EL (cell line): Measurements from ENCODE around the gene HCN4.

Source experiments
- DNase-seq: peaks from one replicate; pipeline ENCODE4 v3.0.0-alpha.2; 2016

HCN4 gene

GRCh38 chr15:73378089-73378488 lies 9.3 kb upstream of the HCN4 start:
- DNase-seq: no peak

DNA sequence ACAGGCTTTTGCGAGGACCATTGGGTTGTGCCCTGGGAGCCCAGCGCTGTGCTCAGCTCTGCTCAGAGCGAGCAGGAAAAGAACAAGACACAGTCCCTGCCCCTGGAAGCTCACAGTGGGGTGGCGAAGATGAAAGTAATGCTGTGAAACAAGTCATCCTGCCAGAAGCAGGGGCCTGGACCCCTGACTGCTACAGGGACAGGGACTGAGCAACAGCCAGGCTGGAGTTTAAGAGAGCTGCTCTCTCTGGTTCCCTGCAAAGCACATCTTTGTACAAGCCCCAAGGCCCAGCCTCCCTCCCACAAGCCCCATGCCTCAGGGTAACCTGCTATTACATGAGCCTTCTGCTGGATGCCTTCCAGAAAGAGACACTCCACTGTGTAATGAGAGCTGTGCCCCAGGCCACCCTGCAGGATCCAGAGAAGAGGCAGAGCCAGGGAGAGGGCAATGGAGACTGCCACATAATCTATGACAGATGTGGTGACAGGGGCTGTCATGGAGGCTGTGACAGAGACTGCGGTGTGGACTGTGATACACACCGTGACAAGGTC lies 7.1 kb upstream of the HCN4 start:
- DNase-seq: no peak

GRCh38 chr15:73375012-73375411 lies 6.3 kb upstream of the HCN4 start:
- DNase-seq: no peak

DNA sequence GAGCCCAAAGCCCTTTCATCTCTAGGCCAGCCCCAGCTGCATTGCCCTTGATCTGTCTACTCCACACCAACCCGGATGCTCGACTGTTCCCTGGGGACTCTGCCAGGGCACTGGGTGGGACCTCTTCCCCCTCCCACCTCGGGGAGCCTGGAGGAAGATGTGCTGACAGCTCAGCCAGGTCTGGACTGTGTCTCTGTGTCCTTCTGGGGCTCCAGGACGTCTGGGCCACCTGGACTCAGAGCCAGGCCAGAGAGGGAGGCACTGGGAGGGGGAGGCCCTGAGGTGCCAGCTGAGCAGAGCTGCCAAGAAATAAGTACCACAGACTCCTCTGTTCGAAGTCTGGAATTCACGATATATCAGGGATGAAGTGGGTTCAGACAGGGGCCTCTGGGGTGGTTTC lies 5.8 kb upstream of the HCN4 start:
- no peak for DNase-seq

GRCh38 chr15:73373221-73373620 lies 4.5 kb upstream of the HCN4 start:
- no peak for DNase-seq

- DNase-seq: no peak
Measured at GRCh38 chr15:73371812-73372211, 3.1 kb upstream of the HCN4 start.

DNA sequence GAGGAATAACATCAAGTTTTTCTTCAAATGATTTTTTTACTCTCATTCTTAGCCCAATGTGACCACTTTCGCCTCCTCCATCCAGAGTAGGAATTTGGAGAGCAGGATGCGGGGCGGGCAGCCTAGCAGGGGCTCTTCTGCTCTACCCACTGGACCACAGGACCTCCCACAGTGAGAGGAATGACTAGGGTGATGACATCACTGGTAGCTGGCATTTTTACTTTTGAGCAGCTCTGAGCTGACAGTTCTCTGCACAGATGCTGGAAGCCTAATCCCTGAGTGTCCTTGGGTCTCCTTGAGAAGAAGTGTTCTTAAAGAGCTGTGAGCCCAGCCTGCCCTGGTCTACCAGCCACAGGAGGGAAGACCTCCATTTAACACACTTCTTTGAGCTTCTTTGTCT lies 1.4 kb upstream of the HCN4 start:
- DNase-seq: peak; percentile 13

- no peak for DNase-seq
Measured at GRCh38 chr15:73369154-73369694, 466 bp upstream of the HCN4 start.

DNA sequence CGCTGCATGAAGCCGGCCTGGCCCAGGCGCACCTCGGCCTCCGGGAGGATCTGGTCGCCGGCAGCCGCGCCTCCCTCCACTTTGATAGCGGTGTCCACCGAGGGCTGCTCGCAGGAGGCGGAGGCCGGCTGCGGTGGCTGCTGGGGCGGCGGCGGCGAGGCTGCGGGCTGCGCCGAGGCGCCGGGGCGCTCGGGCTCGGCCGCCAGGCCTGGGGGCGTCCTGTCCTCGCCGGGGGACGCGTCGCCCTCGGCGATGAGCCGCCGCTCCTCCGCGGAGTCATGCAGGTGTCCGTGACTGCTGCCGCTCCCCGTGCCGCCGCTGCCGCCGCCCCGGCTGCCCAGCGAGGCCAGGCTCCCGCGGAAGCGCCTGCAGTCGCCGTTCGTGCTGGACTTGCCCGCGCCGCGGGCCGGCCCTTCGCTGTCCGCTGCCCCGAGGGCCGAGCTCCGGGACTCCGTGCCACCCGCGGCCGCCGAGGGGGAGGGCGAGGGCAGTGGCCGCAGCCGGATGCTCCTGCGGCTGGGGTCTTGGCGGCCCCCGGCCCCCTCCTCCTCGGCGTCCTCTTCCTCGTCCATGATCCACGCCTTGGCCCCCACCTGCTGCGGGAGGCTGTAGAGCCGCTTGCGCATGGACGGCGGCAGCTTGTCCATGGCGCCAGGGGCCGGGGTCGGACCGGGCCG lies 996 bp downstream of the HCN4 start:
- no peak for DNase-seq

DNA sequence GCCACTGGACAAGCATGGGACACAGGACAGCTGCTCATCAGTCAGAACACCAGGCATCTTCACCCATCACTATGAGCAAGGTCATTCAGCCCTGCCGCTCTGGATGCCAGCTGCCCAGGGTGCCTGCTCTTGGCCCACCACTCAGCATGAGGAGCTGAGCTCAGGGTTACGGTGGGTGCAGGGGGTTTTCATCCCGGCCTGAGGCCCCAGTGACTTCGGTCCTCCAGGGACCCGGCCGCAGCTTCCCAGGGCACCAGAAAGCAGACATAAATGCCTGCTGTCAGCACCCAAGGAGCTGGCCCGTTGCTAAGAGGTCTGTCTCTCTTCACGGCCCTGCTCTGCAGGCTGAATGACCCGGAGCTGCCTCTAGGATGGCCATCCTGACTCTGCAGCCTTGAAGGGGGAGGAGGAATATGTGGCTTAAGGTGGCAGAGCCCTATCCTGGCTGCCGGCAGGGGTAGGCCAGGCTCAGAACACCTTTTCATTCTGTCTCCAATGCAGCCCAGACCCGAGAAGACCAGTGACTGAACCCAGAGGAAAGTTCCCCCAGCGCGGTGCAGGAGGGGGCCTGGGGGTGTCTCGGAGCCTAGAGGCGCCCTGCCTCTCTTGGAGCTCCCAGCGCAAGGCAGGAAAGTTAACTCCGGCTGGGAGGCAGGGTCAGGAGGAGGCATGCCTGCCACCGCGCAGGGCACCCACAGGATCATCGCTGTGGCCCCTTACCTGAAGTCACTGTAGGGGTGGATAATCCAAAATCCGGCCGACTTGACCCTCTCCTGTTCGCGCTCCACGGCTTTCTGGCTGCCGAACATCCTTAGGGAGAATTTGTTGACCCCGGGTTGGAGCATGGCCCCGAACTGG lies 1.8 kb downstream of the HCN4 start:
- DNase-seq: no peak

DNA sequence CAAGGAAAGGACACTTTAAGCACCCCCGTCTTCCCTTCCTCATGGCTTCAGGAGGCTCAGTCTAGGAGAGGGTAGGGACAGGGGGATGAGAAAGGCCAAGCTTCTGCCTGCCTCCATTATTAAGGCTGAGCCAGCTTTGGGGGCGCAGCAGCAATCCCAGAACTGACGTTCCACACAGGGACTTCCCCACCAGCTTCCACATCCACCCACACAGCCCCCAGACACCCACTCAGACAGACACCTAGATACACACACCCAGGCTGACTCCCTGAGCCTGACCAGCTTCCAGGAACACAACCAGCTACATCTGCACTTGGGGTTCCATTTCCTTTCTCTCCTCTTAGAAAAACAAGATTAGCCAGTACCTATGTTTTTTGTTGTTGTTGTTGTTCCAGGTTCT lies 4.7 kb downstream of the HCN4 start:
- DNase-seq: no peak

DNA sequence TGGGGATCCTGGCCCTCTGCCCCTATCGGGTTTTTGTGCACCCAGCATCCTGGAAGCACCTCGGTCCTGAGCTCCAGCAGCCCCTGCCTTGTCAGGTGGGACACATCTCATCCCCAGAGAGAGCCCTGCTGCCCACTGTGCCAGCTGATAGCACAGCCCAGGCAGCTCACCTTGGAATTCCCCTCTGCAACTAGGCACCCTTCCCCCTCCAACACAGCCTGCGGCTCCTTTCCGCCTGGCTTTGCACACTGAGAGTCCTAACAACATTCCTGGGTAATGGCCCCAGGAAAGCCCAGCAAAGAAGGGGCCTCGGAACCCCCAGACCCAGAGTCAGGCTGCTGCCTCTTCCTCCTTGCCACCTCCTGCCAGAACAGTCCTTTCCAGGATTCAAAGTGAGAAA lies 5.9 kb downstream of the HCN4 start:
- DNase-seq: no peak

GRCh38 chr15:73361337-73361736 lies 7.4 kb downstream of the HCN4 start:
- DNase-seq: no peak

GRCh38 chr15:73359651-73360050 lies 9.1 kb downstream of the HCN4 start:
- no peak for DNase-seq

GRCh38 chr15:73357999-73358665 lies 10.6 kb downstream of the HCN4 start:
- DNase-seq: no peak

DNA sequence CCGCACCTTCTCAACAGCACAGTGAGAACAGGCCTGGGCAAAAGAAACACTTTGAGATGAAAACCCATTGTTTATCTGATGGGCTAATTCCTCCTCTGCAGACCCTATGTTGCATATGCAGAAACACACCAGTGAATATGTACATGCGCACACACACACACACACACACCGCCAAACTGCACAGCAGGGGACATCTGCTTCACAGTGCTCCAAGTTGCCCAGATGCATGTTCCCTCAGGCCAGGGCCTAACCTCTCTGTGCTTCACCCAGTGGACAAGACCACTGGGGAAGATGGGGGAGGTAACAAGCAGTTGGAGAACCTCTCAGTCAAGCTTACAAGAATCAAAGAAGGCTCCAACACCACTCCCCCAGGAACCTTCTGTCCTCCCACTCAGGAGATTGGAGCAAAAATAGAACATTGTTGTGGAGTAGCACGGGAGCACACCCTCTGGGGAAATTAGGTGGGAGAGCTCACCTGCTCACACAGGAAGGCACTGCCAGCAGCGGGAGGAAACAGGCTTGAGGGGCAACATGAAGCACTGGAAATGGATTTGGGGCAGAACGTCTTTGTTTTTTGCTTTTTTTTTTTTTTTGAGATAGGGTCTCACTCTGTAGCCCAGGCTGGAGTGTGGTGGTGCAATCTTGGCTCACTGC lies 13.0 kb downstream of the HCN4 start:
- DNase-seq: no peak

DNA sequence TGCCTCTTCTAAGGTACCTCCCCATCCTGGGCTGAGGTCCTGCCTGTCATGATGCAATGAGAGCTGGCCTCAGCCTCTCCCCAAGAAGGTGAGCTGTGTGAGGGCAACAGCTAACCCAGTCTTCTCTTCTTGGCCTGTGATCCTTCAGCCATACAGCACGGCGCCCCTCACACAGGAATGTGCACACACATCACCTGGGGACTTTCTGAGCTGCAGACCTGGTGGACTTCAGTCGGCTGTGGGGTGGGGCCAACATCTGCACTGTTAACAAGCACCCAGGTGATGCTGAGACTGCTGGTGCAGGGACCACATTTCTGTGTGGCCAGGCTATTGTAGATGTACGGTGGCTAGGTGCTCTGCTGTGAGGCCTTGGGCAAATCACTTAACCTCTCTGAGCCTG lies 14.5 kb downstream of the HCN4 start:
- DNase-seq: no peak

DNA sequence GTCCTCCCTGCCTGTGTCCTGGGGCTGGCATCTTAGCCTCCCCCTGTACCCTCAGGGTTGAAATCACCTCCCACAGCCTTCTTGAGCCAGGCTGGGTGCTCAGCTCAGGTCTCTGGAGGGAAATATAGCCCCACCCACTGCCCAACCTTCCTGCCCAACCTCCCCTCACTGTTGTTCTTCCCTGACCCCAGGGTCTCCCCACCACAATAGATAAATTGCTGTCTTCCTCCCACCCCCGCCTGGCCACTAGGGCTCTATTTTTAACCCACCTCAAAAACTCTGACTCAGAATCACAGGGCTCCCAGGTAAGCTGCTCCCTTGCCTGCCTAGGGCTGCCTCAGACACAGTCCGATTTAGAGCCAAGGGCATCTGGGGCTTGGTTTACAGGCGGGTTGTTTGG lies 15.0 kb downstream of the HCN4 start:
- DNase-seq: no peak

DNA sequence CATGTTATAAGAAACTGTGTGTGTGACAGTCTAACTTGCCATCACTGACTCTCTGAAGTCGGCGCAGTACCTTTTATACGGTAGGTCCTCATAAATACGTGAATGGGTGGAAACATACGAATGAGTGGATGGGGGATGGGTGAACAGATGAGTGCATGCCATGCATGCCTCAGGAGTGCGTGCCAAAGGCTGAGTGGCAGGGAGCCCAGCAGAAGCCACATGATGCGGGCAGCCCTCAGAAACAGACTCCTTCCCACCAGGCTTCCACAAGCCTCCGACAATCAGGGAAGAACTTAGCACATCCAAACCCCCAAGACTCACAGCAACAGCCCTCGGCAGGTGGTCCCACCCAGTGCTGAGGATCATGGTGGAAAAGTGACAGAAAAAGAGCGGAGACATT lies 16.7 kb downstream of the HCN4 start:
- peak; percentile 13 for DNase-seq

GRCh38 chr15:73349191-73349590 lies 19.6 kb downstream of the HCN4 start:
- no peak for DNase-seq

DNA sequence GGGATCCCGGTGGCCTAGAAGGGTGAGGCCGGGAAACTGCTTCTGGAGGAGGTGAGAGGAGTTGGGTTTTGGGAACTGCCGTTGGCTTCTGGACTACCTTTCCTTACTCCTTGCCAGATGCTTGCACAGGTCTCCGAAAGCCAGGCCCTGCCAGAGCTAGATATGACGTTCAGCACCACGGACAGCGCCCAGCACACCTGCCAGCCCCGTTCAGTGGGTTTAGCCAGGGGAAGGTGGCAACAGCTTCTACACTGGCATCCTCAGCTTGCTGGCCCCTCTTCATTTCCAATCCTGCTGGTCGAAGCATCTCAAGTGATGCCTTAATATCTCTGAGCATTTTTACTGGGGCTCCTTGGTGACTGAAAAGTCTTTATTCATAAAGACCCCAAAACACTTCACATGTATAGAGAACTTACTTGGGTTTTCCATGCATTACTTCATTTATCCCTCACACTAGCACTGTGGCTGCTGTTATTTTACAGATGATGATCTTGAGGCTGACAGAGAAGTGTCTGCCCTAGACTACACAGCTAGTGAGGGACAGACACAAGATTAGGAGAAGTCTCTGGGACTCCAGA lies 21.9 kb downstream of the HCN4 start:
- DNase-seq: peak; percentile 30

DNA sequence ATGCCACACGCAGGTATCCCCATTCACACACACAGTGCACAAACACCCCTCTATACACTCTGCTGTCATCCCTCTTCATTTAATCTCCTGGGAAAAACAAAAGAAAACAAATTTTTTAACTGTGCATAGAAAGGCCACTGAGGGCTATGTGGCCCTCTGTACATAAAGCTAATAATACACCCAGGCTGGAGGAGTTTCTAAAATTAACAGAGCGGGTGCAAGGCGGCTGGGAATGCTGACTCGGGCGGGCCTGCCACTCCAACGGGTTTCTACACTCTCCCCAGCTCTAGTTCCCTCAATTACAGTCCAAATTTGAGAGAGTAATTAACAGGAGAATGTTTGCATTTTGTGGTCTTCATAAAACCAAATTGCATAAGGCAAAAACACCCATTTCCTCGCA lies 23.1 kb downstream of the HCN4 start:
- DNase-seq: no peak

DNA sequence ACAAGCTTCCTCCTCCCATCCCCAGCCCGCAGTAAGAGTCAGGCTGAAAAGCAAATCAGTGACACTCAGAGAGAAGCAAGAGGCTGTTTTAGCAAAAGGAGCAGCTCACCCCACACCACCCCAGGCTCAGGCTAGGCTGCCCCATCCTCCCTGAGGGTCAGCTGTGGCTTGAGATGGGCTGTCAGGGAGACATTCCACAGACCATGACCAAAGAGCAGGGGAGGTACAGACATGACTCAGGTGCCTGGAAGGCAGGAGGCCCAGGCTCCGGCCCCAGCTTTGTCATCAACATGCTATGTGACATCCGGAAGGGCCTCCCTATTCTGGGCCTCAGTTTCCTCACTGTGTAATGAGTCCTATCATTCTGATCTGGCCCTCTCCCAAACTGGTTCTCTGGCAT lies 24.7 kb downstream of the HCN4 start:
- peak; percentile 70 for DNase-seq
